H1 (cell line): Measurements from ENCODE around the gene RMRP. TPM values are rescaled to one million over a fixed set of nuclear protein-coding genes. Genes with fewer than 3 reads are reported as not detected.

Experiments
- CTCF ChIA-PET: fragments of 300-600 bp; sonication (Branson Sonifier 250); formaldehyde crosslinking; loops from one replicate; lab custom pipeline; 2021; ENCODE audit not compliant: partially characterized antibody; lab: Charles Lee
- POLR2A ChIA-PET: fragments of 300-600 bp; sonication (Branson Sonifier 250); formaldehyde crosslinking; loops from one replicate; lab custom pipeline; 2021; ENCODE audit warnings: inconsistent platforms; ENCODE audit not compliant: partially characterized antibody; lab: Charles Lee
- DNase-seq, 2 experiments: peaks; one replicate each; pipeline versions ENCODE4 v3.0.0 to v3.0.0-alpha.2; 2010 to 2022; ENCODE audit warnings: low spot score in 2 of 2, low read depth in 1 of 2, mixed read lengths in 1 of 2
- FAIRE-seq: peaks from 2 replicates; lab custom pipeline; 2011; peaks lifted over from hg19 to GRCh38; lab: Jason Lieb, UNC
- H2AFZ ChIP-seq: 2 replicates; pipeline ENCODE4 v1.8.1; 2012; ENCODE audit warnings: low read length, inconsistent platforms
- H2AK5ac ChIP-seq: 2 replicates; pipeline ENCODE4 v1.6.1; 2013; ENCODE audit warnings: low read depth, low read length
- H2BK120ac ChIP-seq: replicated peaks from 2 replicates; pipeline ENCODE3; 2013; ENCODE audit warnings: low read depth, low read length, inconsistent platforms
- H2BK12ac ChIP-seq: 2 replicates; pipeline ENCODE4 v1.6.1; 2013; ENCODE audit warnings: low read depth, low read length
- H2BK15ac ChIP-seq: 2 replicates; pipeline ENCODE4 v1.6.1; 2013; ENCODE audit warnings: low read length
- H2BK20ac ChIP-seq: 2 replicates; pipeline ENCODE4 v1.6.1; 2013; ENCODE audit warnings: low read length
- H2BK5ac ChIP-seq: 2 replicates; pipeline ENCODE4 v1.6.1; 2013; ENCODE audit warnings: low read depth, low read length
- H3K14ac ChIP-seq: 2 replicates; pipeline ENCODE4 v1.6.1; 2013; ENCODE audit warnings: inconsistent platforms; ENCODE audit not compliant: insufficient read length
- H3K18ac ChIP-seq: 2 replicates; pipeline ENCODE4 v1.6.1; 2013; ENCODE audit warnings: low read length; ENCODE audit errors: extremely low read depth
- H3K23ac ChIP-seq: 2 replicates; pipeline ENCODE4 v1.6.1; 2013; ENCODE audit warnings: inconsistent platforms; ENCODE audit not compliant: insufficient read length
- H3K23me2 ChIP-seq: 2 replicates; pipeline ENCODE4 v1.6.1; 2013; ENCODE audit warnings: low read depth, low read length
- H3K27ac ChIP-seq: 2 replicates; pipeline ENCODE4 v1.6.1; 2011; ENCODE audit warnings: low read depth, low read length, inconsistent platforms
- H3K27me3 ChIP-seq, 4 experiments: replicated peaks in 1 of 4; 1 replicate in 1 of 4; 2 replicates in 3 of 4; pipeline versions ENCODE4 v1.6.1 to v1.8.1; 2011 to 2013; ENCODE audit warnings: low read length in 3 of 4, mild to moderate bottlenecking in 3 of 4, inconsistent platforms in 2 of 4, mixed read lengths in 2 of 4, moderate library complexity in 1 of 4; ENCODE audit not compliant: control insufficient read depth in 3 of 4, insufficient read depth in 3 of 4; ENCODE audit errors: extremely low read depth in 1 of 4
- H3K36me3 ChIP-seq, 4 experiments: 2 replicates each; pipeline versions ENCODE4 v1.6.1 to v1.8.1; 2011 to 2013; ENCODE audit warnings: mild to moderate bottlenecking in 4 of 4, low read length in 3 of 4, moderate library complexity in 2 of 4, control low read depth in 1 of 4, inconsistent platforms in 1 of 4; ENCODE audit not compliant: insufficient read depth in 4 of 4, control insufficient read depth in 2 of 4
- H3K4ac ChIP-seq: replicated peaks from 2 replicates; pipeline ENCODE3; 2013; ENCODE audit warnings: low read length, low read depth, mixed read lengths, inconsistent platforms; ENCODE audit not compliant: insufficient read length
- H3K4me1 ChIP-seq, 4 experiments: replicated peaks in 1 of 4; 1 replicate in 1 of 4; 2 replicates in 3 of 4; pipeline versions ENCODE4 v1.6.1 to v1.8.1; 2011 to 2013; ENCODE audit warnings: low read length in 3 of 4, inconsistent platforms in 2 of 4, mixed read lengths in 1 of 4; ENCODE audit not compliant: insufficient read depth in 4 of 4, control insufficient read depth in 3 of 4
- H3K4me2 ChIP-seq, 2 experiments: 2 replicates each; pipeline versions ENCODE4 v1.6.1 to v1.8.1; 2011 to 2013; ENCODE audit warnings: low read depth in 2 of 2, low read length in 2 of 2, control low read depth in 1 of 2, inconsistent platforms in 1 of 2, mild to moderate bottlenecking in 1 of 2; ENCODE audit not compliant: insufficient read depth in 1 of 2
- H3K4me3 ChIP-seq, 4 experiments: fragments of 200-600, 300-600 bp in 1 of 4; sonication (generic), shearing (Covaris generic), sonication (Bioruptor Twin) in 1 of 4; 2 replicates each; pipeline versions ENCODE4 v1.5.1 to v1.8.1; 2011 to 2016; ENCODE audit warnings: low read length in 4 of 4, low read depth in 3 of 4, control low read depth in 2 of 4, inconsistent platforms in 2 of 4, mild to moderate bottlenecking in 2 of 4, mixed read lengths in 1 of 4, moderate library complexity in 1 of 4; ENCODE audit not compliant: insufficient read depth in 2 of 4; ENCODE audit errors: extremely low read depth in 1 of 4
- H3K56ac ChIP-seq: replicated peaks from 2 replicates; pipeline ENCODE3; 2013; ENCODE audit warnings: low read depth, mild to moderate bottlenecking, mixed read lengths, low read length, inconsistent platforms; ENCODE audit not compliant: insufficient read length
- H3K79me1 ChIP-seq: 2 replicates; pipeline ENCODE4 v1.6.1; 2013; ENCODE audit warnings: low read depth, low read length, control low read depth
- H3K79me2 ChIP-seq, 2 experiments: 2 replicates each; pipeline versions ENCODE4 v1.6.1 to v1.8.1; 2012 to 2013; ENCODE audit warnings: low read length in 2 of 2, mild to moderate bottlenecking in 2 of 2, inconsistent platforms in 1 of 2; ENCODE audit not compliant: insufficient read depth in 2 of 2, control insufficient read depth in 1 of 2
- H3K9ac ChIP-seq, 4 experiments: replicated peaks in 1 of 4; 1 replicate in 1 of 4; 2 replicates in 3 of 4; pipeline versions ENCODE4 v1.6.1 to v1.8.1; 2011 to 2013; ENCODE audit warnings: low read depth in 3 of 4, low read length in 3 of 4, control low read depth in 2 of 4, mild to moderate bottlenecking in 2 of 4, moderate library complexity in 2 of 4, inconsistent platforms in 1 of 4; ENCODE audit errors: extremely low read depth in 1 of 4
- H3K9me3 ChIP-seq, 2 experiments: 2 replicates each; pipeline versions ENCODE4 v1.6.1 to v1.8.1; 2012 to 2013; ENCODE audit warnings: mild to moderate bottlenecking in 2 of 2, moderate library complexity in 2 of 2, control low read depth in 1 of 2, inconsistent platforms in 1 of 2, low read depth in 1 of 2, low read length in 1 of 2, mixed read lengths in 1 of 2; ENCODE audit not compliant: insufficient read depth in 2 of 2
- H4K20me1 ChIP-seq, 2 experiments: replicated peaks in 1 of 2; 2 replicates each; pipeline versions ENCODE3 to v1.8.1; 2011 to 2013; ENCODE audit warnings: inconsistent platforms in 2 of 2, low read length in 2 of 2, mild to moderate bottlenecking in 1 of 2; ENCODE audit not compliant: insufficient read depth in 2 of 2, control insufficient read depth in 1 of 2
- H4K5ac ChIP-seq: 2 replicates; pipeline ENCODE4 v1.6.1; 2013; ENCODE audit warnings: low read length, low read depth, mixed read lengths, inconsistent platforms; ENCODE audit not compliant: insufficient read length
- H4K8ac ChIP-seq: 2 replicates; pipeline ENCODE4 v1.8.0; 2013; ENCODE audit warnings: mild to moderate bottlenecking, moderate library complexity, low read length, inconsistent platforms; ENCODE audit not compliant: insufficient read depth; ENCODE audit errors: extremely low read depth
- H4K91ac ChIP-seq: replicated peaks from 2 replicates; pipeline ENCODE3; 2013; ENCODE audit warnings: low read length, mixed read lengths, inconsistent platforms; ENCODE audit not compliant: insufficient read length
- CHD1 ChIP-seq: IDR thresholded peaks from 2 replicates; pipeline ENCODE4 v1.6.1; 2012; ENCODE audit warnings: low read depth, low read length, improper control_type of control experiment
- CHD2 ChIP-seq: IDR thresholded peaks from 2 replicates; pipeline ENCODE4 v1.6.1; 2012; ENCODE audit warnings: low read length, improper control_type of control experiment
- NANOG ChIP-seq: IDR thresholded peaks from 2 replicates; pipeline ENCODE4 v1.6.1; 2011; ENCODE audit warnings: low read length, low read depth, mild to moderate bottlenecking, inconsistent platforms; ENCODE audit not compliant: insufficient read depth, poor library complexity, severe bottlenecking
- POLR2A ChIP-seq, 2 experiments: IDR thresholded peaks; 1 replicate in 1 of 2; 2 replicates in 1 of 2; pipeline ENCODE4 v1.6.1; 2011; ENCODE audit warnings: low read depth in 2 of 2, low read length in 2 of 2, mild to moderate bottlenecking in 2 of 2; ENCODE audit errors: control extremely low read depth in 1 of 2
- POLR2AphosphoS5 ChIP-seq: IDR thresholded peaks from 2 replicates; pipeline ENCODE4 v1.6.1; 2011; ENCODE audit warnings: low read depth, low read length
- SIX5 ChIP-seq: IDR thresholded peaks from 2 replicates; pipeline ENCODE4 v1.6.1; 2011; ENCODE audit warnings: mild to moderate bottlenecking, low read depth, low read length
- SP4 ChIP-seq: IDR thresholded peaks from 2 replicates; pipeline ENCODE4 v1.6.1; 2012; ENCODE audit warnings: low read length, inconsistent platforms
- TCF12 ChIP-seq: IDR thresholded peaks from 2 replicates; pipeline ENCODE4 v1.6.1; 2011; ENCODE audit warnings: low read depth, mild to moderate bottlenecking, low read length
- WGBS, 2 experiments: shearing (Covaris generic) in 1 of 2; methylation state at CpG; one replicate each; pipeline versions ENCODE4 v1.1.6 to v1.1.7; 2013 to 2015; ENCODE audit warnings: low lambda C conversion rate in 2 of 2, mixed read lengths in 2 of 2, inconsistent platforms in 1 of 2, low coverage in 1 of 2, missing lambda C conversion rate in 1 of 2; ENCODE audit not compliant: insufficient replicate concordance in 2 of 2, insufficient coverage in 1 of 2, insufficient read length in 1 of 2; ENCODE audit errors: extremely low coverage in 1 of 2, missing lambda C conversion rate in 1 of 2; 5-methylcytosine and 5-hydroxymethylcytosine counted together
- polyA plus RNA-seq, 7 experiments: library from polyadenylated mRNA; depleted of rRNA in 3 of 7; stranded (reverse) in 5 of 7; unstranded in 2 of 7; fragments of >200 nt in 5 of 7; fragments of 200-250 nt in 2 of 7; gene quantifications; 1 replicate in 5 of 7; 2 replicates in 1 of 7; 4 replicates in 1 of 7; pipeline versions ENCODE4 v1.2.1 to v1.2.3, GENCODE V29; 2011 to 2013; ENCODE audit warnings: missing spikeins in 2 of 7, mixed read lengths in 2 of 7
- total RNA-seq: library from RNA; stranded (reverse); fragmentation: NEBNext Ultra II Directional; extraction: Animal tissue kit (Norgen Biotek cat#: 25700); gene quantifications from 2 replicates; pipeline ENCODE4 v1.2.1, GENCODE V29; 2021

RMRP gene
- total and polyA plus RNA-seq, 2 of the 8 experiments (the other 6 are each of a cell fraction or from before 2014, with no cell fraction given): 169 to 14,987 TPM

DNA sequence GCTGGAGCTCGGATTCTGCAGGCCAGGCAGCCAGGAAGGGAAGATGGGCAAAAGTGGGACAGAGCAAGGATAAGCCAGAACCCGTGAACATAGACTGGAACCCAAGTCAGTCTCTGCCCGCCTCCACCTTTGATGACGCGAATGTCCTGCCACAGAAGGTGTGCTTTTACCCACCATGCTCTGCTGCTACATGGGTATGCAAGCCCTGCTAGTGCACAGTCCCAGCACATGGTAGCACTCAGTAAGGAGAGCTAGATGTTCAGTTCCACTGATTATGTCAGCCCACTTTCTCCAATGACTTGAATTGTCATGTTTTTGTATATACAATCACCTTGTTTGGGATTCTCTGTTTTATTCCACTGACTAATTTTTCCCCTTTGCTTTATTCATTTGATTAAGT is 28.2 kb downstream of the RMRP start:
- POLR2A ChIA-PET: interaction anchor here (1.0 to 1.4 kb wide), 2 partner anchors 18 to 28 kb away, joined by 3 to 4 read pairs; partner anchors contain the start of genes CCDC107 and RMRP
- TF ChIP-seq CHD2 (no peak), SIX5 (no peak), POLR2AphosphoS5 (no peak), CHD1 (no peak), TCF12 (no peak), POLR2A (IDR thresholded peaks at IDR 0.05; ENCODE audit: control extremely low read depth in 1 of 2, low read depth in 2 of 2, low read length in 2 of 2) (no peak), SP4 (no peak), NANOG (no peak)

More for the DNA sequence above, 28.2 kb downstream of the RMRP start:
- no peak overlapping the region for H3K4me2 ChIP-seq
- H3K27me3 ChIP-seq: no peaks in the 10 kb centered on the region
- H4K20me1 ChIP-seq: no peaks in the 10 kb centered on the region
- no peaks in the 10 kb centered on the region for H3K36me3 ChIP-seq
- no peak overlapping the region for H4K91ac ChIP-seq
- FAIRE-seq (no peak), DNase-seq (no peak)
- no peak overlapping the region for H3K27ac ChIP-seq
- H3K14ac ChIP-seq: no peak overlapping the region
- H2BK20ac ChIP-seq: no peak overlapping the region
- H3K23ac ChIP-seq: no peak overlapping the region
- H4K5ac ChIP-seq: no peak overlapping the region
- no peak overlapping the region for H2BK15ac ChIP-seq
- H3K9ac ChIP-seq: no peak overlapping the region
- CTCF ChIA-PET: interaction anchor here (0.7 to 5.1 kb wide), 8 partner anchors 14 to 206 kb away, joined by 3 to 27 read pairs (median 5); no protein-coding TSS in a partner anchor
- H3K4ac ChIP-seq: no peak overlapping the region
- no peaks in the 10 kb centered on the region for H3K4me1 ChIP-seq
- no peak overlapping the region for H3K4me3 ChIP-seq
- no peak overlapping the region for H2BK120ac ChIP-seq
- H2BK5ac ChIP-seq: no peak overlapping the region
- H2AFZ ChIP-seq: no peak overlapping the region; the same call in 1 of the 2 replicates
- no peak overlapping the region for H2AK5ac ChIP-seq
- H3K9me3 ChIP-seq: no peaks in the 10 kb centered on the region
- H3K79me2 ChIP-seq: no peaks in the 10 kb centered on the region
- 90% methylated on average over 5 of the region's 5 CpGs; no CpG with 5 or more reads in 1 of the 2 experiments for WGBS, 2 experiments
- no peak overlapping the region for H4K8ac ChIP-seq
- H3K18ac ChIP-seq: no peak overlapping the region
- H2BK12ac ChIP-seq: 0 out of 2 replicates have a peak overlapping the region, but pooled peaks have one; percentile 14
- H3K56ac ChIP-seq: no peak overlapping the region
- H3K79me1 ChIP-seq: no peaks in the 10 kb centered on the region
- H3K23me2 ChIP-seq: no peaks in the 10 kb centered on the region
